GM21526 (cell line): ENCODE measurements around the gene UBE2B.

ENCODE experiments used
- ATAC-seq: cut with Tn5 transposase; IDR thresholded peaks from one replicate; pipeline ENCODE4 v1.9.1; 2021; ENCODE audit warnings: moderate library complexity; ENCODE audit not compliant: unreplicated experiment, low FRiP score

Gene UBE2B

GRCh38 chr5:134436523-134437339 lies 65.4 kb downstream of the UBE2B start:
- peak; percentile 76 for ATAC-seq

GRCh38 chr5:134437340-134437846 lies 66.0 kb downstream of the UBE2B start:
- no peak for ATAC-seq

- no peak for ATAC-seq
Observed at GRCh38 chr5:134437847-134438581, 66.6 kb downstream of the UBE2B start.

- ATAC-seq = no peak
Observed at GRCh38 chr5:134438721-134439123, 67.4 kb downstream of the UBE2B start.

- no peak for ATAC-seq
Observed at GRCh38 chr5:134439210-134439654, 67.9 kb downstream of the UBE2B start.

- no peak for ATAC-seq
Observed at GRCh38 chr5:134440201-134440755, 68.9 kb downstream of the UBE2B start.
